GM23338 (cell line): ENCODE measurements around the gene KRTCAP3.

Source experiments
- CREB1 ChIP-seq: fragments of 250-450 bp; sonication (Bioruptor Pico); IDR thresholded peaks from 2 replicates; pipeline ENCODE4 v1.5.0; 2020; ENCODE audit warnings: low read depth, mild to moderate bottlenecking, moderate library complexity
- ETS1 ChIP-seq: IDR thresholded peaks from 2 replicates; pipeline ENCODE4 v1.6.1; 2016; ENCODE audit warnings: antibody characterized with exemption
- EZH2 ChIP-seq: fragments of 200-600 bp; sonication (generic); IDR thresholded peaks from one replicate; pipeline ENCODE4 v1.8.0; 2017; ENCODE audit warnings: antibody characterized with exemption, mild to moderate bottlenecking, low read depth; ENCODE audit not compliant: unreplicated experiment
- EZH2phosphoT487 ChIP-seq: fragments of 200-600 bp; sonication (generic); IDR thresholded peaks from one replicate; pipeline ENCODE4 v1.8.1; 2018; ENCODE audit warnings: antibody characterized with exemption; ENCODE audit not compliant: unreplicated experiment
- JUNB ChIP-seq: IDR thresholded peaks from one replicate; pipeline ENCODE4 v1.6.1; 2016; ENCODE audit warnings: antibody characterized with exemption; ENCODE audit not compliant: unreplicated experiment
- NANOG ChIP-seq: IDR thresholded peaks from 2 replicates; pipeline ENCODE4 v1.6.1; 2016; ENCODE audit warnings: antibody characterized with exemption, borderline replicate concordance
- POLR2AphosphoS5 ChIP-seq: IDR thresholded peaks from 2 replicates; pipeline ENCODE4 v1.6.1; 2016; ENCODE audit warnings: antibody characterized with exemption, low read depth
- REST ChIP-seq: IDR thresholded peaks from one replicate; pipeline ENCODE4 v1.6.1; 2018; ENCODE audit warnings: antibody characterized with exemption; ENCODE audit not compliant: unreplicated experiment
- STAT1 ChIP-seq: IDR thresholded peaks from one replicate; pipeline ENCODE4 v1.6.1; 2016; ENCODE audit warnings: antibody characterized with exemption; ENCODE audit not compliant: unreplicated experiment
- ZNF114 ChIP-seq: fragments of 250-450 bp; sonication (Bioruptor Pico); IDR thresholded peaks from 2 replicates; pipeline ENCODE4 v1.5.0; 2020; ENCODE audit warnings: mild to moderate bottlenecking, moderate library complexity
- ZNF331 ChIP-seq: fragments of 250-450 bp; sonication (Bioruptor Pico); IDR thresholded peaks from 2 replicates; pipeline ENCODE4 v1.5.0; 2020; ENCODE audit warnings: low read depth, mild to moderate bottlenecking, moderate library complexity
- ZNF462 ChIP-seq: fragments of 250-450 bp; sonication (Bioruptor Pico); IDR thresholded peaks from 2 replicates; pipeline ENCODE4 v1.5.0; 2020; ENCODE audit warnings: mild to moderate bottlenecking, moderate library complexity
- TF ChIP-seq, protein P1 (sequence below), 2 experiments: fragments of 200-600 bp in 1 of 2; sonication (generic) in 1 of 2; conservative IDR thresholded peaks; 2 replicates each; pipeline versions ENCODE4 v1.5.1 to v1.6.1; 2016 to 2017; ENCODE audit warnings: antibody characterized with exemption in 2 of 2, low read depth in 2 of 2, mild to moderate bottlenecking in 2 of 2, moderate library complexity in 1 of 2

DNA sequence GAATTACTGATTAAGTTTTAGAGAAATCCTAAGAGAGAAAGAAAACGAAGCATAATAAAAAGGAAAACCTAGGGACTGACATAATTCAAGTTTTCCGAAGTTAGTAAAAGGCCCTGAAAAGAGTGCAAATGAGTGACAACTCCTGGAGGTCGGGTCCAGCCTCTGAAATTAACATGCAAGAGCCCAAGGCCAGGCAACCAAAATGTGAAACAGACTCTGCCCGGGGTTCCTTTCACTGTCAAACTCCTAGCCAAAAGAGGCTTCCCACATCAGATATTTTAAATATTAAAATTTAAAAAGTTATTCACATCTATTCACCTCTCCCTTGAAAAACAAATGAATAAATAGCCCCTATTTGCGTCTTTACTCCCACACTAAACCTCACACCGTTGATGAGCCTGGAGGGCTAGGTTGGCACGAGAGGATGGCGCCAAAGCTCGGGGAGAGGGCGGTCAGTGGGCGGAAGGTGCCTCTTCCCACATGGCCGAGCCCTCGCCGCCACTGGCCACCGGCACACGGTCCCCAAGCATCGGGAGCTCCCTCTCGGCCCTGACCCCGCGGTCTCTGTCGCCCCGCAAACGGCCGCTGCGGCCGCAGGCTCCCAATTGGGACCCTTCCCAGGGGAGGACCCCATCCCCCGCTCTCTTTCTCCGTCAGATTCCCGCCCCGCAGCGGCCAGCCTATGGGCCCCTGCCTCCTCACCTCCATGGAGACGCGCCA is 33.4 kb upstream of the KRTCAP3 start:
- TF ChIP-seq, protein P1, sequence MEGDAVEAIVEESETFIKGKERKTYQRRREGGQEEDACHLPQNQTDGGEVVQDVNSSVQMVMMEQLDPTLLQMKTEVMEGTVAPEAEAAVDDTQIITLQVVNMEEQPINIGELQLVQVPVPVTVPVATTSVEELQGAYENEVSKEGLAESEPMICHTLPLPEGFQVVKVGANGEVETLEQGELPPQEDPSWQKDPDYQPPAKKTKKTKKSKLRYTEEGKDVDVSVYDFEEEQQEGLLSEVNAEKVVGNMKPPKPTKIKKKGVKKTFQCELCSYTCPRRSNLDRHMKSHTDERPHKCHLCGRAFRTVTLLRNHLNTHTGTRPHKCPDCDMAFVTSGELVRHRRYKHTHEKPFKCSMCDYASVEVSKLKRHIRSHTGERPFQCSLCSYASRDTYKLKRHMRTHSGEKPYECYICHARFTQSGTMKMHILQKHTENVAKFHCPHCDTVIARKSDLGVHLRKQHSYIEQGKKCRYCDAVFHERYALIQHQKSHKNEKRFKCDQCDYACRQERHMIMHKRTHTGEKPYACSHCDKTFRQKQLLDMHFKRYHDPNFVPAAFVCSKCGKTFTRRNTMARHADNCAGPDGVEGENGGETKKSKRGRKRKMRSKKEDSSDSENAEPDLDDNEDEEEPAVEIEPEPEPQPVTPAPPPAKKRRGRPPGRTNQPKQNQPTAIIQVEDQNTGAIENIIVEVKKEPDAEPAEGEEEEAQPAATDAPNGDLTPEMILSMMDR (conservative IDR thresholded peaks at IDR 0.05; ENCODE audit: low read depth in 2 of 2), result no peak
- no peak for TF ChIP-seq REST
- TF ChIP-seq EZH2, result no peak
- no peak for TF ChIP-seq EZH2phosphoT487
- no peak for TF ChIP-seq POLR2AphosphoS5
- no peak for TF ChIP-seq CREB1 (CRISPR knock-in tag)
- no peak for TF ChIP-seq ZNF331 (CRISPR knock-in tag)
- no peak for TF ChIP-seq JUNB
- TF ChIP-seq ETS1, result no peak
- TF ChIP-seq ZNF462 (CRISPR knock-in tag), result no peak
- TF ChIP-seq ZNF114 (CRISPR knock-in tag), result no peak
- no peak for TF ChIP-seq NANOG
- no peak for TF ChIP-seq STAT1
